Heart left ventricle (tissue), 13 donors: Measurements from ENCODE around the gene SYNE3.

ENCODE experiments used
- POLR2A ChIP-seq, 2 donors: fragments of 450-650 bp; IDR thresholded peaks; one replicate each; pipeline ENCODE4 v1.6.1; 2017; ENCODE audit warnings: antibody characterized with exemption in 2 of 2, mild to moderate bottlenecking in 2 of 2, moderate library complexity in 2 of 2
- TF ChIP-seq, protein P1 (sequence below), 12 donors: fragments of 200-600 bp; sonication (generic) in 4 of 12; IDR thresholded peaks; one replicate each; pipeline versions ENCODE4 v1.5.0 to v1.8.0; 2018 to 2022; ENCODE audit warnings: antibody characterized with exemption in 12 of 12, mild to moderate bottlenecking in 5 of 12
- donor health status: ischemic (EF 13 %, LVEDD 7.1; RV severe dilation, severe dysfunction).
- donor health status: DM: no; HTN: yes; CAD: no.
- donor health status: DM: no; HTN: no; CAD: no.
- donor health status: ischemic (EF 25% LVEDD 6.9; RV normal size, moderate dysfunction).
- donor health status: ischemic (EF 25% LVEDD 5.7; RV mildly dilated, moderate dysfunction).
- donor health status: ischemic (EF 35%, LVEDD 5.7; RV mildly dilated, moderate dysfunction).
- donor health status: nonischemic (EF 11% LVEDD 7.7; RV severe dilation, severe dysfunction).
- donor health status: DM: yes; HTN: yes; CAD: no.
- donor health status: PGD.
- donor health status: ischemic (EF 29% LVEDD 5.4; RV normal size, mild dysfunction).
- donor health status: nonischemic (EF 23%, LVEDD 6.1; RV moderate dilation, normal function).

DNA sequence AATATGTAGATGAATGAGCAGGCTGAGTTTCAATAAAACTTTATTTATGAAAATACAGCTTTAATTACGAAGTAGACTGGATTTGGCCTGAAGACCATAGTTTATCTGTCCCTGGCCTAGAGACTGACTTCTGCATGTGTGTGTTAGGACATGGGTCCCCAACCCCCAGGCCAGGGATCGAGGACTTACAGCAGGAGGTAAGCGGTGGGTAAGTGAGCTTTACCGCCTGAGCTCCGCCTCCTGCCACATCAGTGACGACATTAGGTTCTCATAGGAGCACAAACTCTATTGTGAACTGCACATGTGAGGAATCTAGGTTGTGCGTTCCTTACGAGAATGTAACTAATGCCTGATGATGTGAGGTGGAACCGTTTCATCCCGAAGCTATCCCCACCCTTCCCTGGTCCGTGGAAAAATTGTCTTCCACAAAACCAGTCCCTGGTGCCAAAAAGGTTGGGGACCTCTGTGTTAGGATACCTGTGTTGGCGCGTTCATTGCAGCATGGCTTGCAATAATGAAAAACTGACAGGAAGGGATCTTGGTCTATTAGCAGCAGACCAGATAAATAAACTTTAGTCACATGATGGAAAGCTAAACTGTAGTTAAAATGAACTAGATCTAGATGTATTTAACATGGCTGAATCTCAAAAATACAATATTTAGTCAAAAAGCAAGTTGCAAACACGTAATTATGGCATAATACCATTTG lies 22.5 kb upstream of the SYNE3 start:
- TF ChIP-seq, protein P1, sequence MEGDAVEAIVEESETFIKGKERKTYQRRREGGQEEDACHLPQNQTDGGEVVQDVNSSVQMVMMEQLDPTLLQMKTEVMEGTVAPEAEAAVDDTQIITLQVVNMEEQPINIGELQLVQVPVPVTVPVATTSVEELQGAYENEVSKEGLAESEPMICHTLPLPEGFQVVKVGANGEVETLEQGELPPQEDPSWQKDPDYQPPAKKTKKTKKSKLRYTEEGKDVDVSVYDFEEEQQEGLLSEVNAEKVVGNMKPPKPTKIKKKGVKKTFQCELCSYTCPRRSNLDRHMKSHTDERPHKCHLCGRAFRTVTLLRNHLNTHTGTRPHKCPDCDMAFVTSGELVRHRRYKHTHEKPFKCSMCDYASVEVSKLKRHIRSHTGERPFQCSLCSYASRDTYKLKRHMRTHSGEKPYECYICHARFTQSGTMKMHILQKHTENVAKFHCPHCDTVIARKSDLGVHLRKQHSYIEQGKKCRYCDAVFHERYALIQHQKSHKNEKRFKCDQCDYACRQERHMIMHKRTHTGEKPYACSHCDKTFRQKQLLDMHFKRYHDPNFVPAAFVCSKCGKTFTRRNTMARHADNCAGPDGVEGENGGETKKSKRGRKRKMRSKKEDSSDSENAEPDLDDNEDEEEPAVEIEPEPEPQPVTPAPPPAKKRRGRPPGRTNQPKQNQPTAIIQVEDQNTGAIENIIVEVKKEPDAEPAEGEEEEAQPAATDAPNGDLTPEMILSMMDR (IDR thresholded peaks at IDR 0.05), result no peak
- no peak for TF ChIP-seq POLR2A (IDR thresholded peaks at IDR 0.05)
